GM12801 (cell line): ENCODE data around the gene TMC1.

Source experiments
- TF ChIP-seq, protein P1 (sequence below): IDR thresholded peaks from one replicate; pipeline ENCODE4 v1.5.1; 2011; ENCODE audit warnings: control low read depth; ENCODE audit not compliant: insufficient read length; ENCODE audit errors: extremely low read depth

TMC1 gene

DNA sequence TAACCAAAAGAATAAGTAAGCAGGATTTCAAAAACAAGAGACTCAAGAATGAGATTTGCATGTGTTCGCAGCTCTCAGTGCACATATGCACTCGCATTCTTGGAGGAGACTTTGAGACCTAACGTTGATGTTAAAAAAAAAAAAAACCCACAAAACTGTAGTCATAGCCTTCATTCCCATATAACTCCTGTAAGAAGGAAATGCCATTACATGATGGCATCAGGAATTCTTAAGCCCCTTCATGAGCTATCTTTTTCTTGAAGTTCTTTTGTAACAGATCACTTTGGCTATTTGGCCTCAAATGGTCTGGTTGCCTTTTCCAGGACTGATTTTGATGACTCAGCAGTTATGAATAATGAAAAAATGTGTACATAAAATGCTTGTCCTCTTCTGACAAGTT lies 317.7 kb downstream of the TMC1 start:
- TF ChIP-seq, protein P1, sequence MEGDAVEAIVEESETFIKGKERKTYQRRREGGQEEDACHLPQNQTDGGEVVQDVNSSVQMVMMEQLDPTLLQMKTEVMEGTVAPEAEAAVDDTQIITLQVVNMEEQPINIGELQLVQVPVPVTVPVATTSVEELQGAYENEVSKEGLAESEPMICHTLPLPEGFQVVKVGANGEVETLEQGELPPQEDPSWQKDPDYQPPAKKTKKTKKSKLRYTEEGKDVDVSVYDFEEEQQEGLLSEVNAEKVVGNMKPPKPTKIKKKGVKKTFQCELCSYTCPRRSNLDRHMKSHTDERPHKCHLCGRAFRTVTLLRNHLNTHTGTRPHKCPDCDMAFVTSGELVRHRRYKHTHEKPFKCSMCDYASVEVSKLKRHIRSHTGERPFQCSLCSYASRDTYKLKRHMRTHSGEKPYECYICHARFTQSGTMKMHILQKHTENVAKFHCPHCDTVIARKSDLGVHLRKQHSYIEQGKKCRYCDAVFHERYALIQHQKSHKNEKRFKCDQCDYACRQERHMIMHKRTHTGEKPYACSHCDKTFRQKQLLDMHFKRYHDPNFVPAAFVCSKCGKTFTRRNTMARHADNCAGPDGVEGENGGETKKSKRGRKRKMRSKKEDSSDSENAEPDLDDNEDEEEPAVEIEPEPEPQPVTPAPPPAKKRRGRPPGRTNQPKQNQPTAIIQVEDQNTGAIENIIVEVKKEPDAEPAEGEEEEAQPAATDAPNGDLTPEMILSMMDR, result no peak

DNA sequence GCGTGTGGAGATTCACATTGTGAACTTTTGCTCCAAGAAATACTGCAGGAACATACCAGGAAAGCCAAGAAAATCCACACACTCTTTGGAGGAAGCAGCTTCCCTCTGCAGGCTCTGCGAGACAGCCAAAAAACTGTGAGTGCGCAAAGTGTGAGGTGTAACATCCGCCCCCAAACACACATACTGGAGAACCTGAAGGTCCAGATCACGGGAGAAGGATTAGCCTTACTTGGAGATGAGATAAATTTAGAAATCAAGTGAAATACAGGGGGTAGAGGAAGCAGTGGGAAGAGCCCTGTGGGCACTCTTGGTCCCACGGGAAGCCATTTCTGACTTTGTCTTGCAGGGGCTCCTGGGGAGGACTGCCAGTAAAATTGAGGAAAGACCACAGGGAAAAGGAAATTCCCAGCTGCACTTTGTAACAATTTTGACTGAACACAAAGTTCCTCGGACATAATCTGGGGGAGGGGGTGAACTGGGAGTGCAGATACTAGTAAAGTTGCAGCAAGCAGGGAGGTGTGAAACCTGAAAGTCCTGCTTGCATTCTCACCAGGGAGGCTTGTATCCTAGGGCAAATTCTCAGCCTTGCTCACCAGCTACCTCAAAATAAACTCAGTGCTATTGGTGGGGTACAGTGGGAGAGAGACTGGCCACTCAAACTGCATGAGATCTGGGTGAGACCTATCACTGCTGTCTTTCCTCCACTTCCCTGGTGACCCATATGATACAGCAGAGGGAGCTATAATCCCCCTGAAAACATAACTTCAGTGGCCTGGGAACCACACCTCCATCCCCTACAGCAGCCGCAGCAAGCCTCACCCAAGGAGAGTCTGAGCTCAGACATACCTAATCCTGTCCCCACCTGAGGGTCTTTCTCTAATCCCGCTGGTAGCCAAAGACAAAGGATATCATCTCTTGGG lies 322.4 kb downstream of the TMC1 start:
- TF ChIP-seq, protein P1, result no peak

DNA sequence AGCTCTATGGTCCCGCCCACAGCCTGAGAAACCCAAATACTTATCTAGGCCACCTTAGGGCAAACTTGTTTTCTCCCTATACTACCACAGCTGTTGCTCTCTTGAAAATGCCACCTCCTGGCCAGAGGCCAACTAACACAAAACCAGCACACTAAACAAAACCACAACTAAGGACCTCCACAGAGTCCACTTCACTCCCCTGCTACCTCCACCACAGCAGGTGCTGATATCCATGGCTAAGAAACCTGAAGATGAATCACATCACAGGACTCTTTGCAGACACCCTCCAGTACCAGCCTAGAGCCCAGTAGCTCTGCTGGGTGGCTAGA lies 323.0 kb downstream of the TMC1 start:
- TF ChIP-seq, protein P1, result no peak

DNA sequence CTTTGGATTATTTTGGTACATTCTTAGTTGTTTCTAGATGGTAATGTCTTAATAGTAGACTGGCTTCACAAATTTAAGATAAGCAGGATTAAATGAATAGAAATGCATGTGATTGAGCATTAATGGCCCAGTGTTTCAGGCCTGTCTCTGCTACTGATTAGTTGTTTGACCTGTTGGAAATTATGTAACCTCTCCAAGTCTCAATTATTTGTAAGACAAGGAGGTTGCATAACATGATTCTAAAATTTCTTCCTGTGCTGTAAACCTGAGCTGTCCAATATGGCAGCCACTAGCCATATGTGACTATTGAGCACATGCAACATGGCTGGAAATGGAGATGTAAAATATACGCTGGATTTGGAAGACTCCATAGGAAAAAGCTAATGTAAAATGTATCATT lies 333.9 kb downstream of the TMC1 start:
- TF ChIP-seq, protein P1, result no peak

DNA sequence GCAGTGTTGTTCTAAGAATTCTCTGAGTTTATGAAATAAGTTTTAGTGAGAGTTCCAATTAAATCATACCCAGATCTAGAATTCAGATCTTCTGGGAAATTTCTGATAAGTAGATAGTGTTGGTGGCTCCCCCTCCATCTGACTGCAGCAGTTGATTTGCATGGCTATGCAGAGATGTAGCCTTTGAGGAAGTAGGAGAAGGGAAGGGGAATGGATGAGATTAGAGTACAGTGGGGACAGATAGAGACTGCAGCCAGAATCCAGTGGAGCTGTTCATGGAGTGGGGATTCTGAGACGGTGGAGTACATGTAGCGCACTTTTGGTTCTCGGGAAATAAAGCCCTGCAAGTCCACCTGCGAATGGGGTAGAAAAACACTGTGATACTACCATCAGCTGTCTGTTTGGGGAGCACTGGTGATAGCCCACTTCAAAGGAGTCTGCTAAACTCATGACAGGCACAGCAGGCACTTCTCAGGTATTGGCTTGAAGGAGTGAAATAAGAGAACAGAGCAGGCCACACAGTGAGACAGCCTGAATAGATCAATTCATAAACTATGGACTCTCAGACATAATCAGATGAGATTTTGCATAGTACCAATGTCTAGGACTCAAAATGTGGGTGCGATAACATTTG lies 334.6 kb downstream of the TMC1 start:
- TF ChIP-seq, protein P1, result no peak

DNA sequence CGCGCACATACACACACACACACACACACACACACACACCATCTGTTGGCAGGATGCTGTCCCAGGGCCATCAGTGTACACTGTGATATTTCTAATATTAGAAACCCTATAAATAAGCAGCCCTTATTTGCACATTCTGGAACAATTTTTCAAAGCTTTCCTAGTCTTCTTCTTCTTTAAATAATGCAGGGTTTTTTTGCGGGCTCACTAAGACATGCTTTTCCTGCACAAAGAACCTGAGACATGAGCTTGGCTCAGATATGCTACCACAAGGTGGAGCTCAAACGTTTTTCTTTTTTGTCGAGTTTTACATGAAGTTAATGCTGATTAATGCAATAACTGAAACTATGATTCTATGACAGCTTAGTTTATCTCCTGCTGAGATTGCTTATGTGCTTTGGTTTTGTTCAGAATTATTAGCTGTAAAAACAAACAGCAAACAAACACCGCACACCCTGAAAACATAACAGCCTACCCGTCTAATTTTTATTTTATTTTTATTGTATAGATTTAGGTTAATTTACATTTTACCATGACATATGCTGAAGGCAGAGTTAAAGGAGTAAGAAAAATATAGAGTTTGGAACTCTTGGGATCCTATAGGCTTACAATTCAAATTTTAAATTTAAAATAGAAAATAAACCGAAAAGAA lies 335.7 kb downstream of the TMC1 start:
- TF ChIP-seq, protein P1, result no peak

DNA sequence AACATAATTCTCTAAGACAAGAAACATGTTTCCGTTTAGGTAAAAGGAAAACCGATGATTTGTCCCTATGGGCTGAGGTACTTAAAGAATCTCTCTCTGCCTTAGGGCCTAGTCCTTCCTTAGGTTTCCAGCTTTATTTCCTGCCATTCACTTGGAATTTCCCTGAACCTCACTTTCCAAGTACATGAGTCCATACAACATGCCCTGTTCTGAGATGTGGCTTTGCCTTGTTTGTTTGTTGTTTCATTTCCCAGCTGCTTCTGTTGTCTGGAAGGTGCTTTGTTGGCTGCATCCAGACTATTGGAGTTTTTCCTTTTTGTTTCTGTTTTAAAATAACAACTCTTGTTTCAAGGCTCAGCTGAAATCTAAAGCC lies 336.2 kb downstream of the TMC1 start:
- TF ChIP-seq, protein P1, result no peak
